H1 (cell line): ENCODE data around the gene ONECUT3. TPM values are rescaled to one million over a fixed set of nuclear protein-coding genes. Genes with fewer than 3 reads are reported as not detected.

Experiments
- RXRA ChIP-seq: IDR thresholded peaks from 2 replicates; pipeline ENCODE4 v1.6.1; 2011; ENCODE audit warnings: low read depth, mild to moderate bottlenecking, low read length, moderate library complexity; ENCODE audit not compliant: insufficient read depth
- polyA plus RNA-seq, 7 experiments: library from polyadenylated mRNA; depleted of rRNA in 3 of 7; stranded (reverse) in 5 of 7; unstranded in 2 of 7; fragments of >200 nt in 5 of 7; fragments of 200-250 nt in 2 of 7; gene quantifications; 1 replicate in 5 of 7; 2 replicates in 1 of 7; 4 replicates in 1 of 7; pipeline versions ENCODE4 v1.2.1 to v1.2.3, GENCODE V29; 2011 to 2013; ENCODE audit warnings: missing spikeins in 2 of 7, mixed read lengths in 2 of 7
- total RNA-seq: library from RNA; stranded (reverse); fragmentation: NEBNext Ultra II Directional; extraction: Animal tissue kit (Norgen Biotek cat#: 25700); gene quantifications from 2 replicates; pipeline ENCODE4 v1.2.1, GENCODE V29; 2021

The ONECUT3 gene
- total and polyA plus RNA-seq, 2 of the 8 experiments (the other 6 are each of a cell fraction or from before 2014, with no cell fraction given), result not detected

DNA sequence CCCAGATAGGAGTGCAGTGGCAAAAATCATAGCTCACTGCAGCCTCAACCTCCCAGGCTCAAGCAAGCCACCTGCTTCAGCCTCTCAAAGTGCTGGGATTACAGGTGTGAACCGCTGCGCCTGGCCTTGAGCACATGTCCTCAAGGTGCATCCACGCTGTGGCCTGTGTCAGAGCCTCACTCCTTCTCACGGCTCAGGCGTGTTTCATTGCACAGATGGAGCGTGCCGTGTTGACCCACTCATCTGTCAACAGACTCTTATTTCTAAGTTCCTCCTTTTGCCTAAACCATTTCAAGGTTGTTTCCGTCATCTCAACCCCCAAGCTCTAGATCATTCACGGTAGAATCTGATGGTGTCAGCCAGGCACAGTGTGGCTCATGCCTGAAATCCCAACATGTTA, 30.6 kb downstream of the ONECUT3 start (continued):
- no peak for TF ChIP-seq RXRA
